Measurements from ENCODE around the gene TMEM80.
"Not testable (repeated sequence)": the region's sequence is repeated elsewhere in the genome, so short reads cannot be mapped to it uniquely, and the experiment has no call there.

The TMEM80 gene

GRCh38 chr11:679271-680207 is 16.1 kb upstream of the TMEM80 start:
- no peak for DNase-seq

GRCh38 chr11:680476-680875 is 15.1 kb upstream of the TMEM80 start:
- no peak for DNase-seq

- DNase-seq, result no peak
Measured at GRCh38 chr11:680970-681369, 14.6 kb upstream of the TMEM80 start.

- DNase-seq, result no peak
Measured at GRCh38 chr11:686451-687243, 9.0 kb upstream of the TMEM80 start.

GRCh38 chr11:687751-688150 is 7.9 kb upstream of the TMEM80 start:
- no peak for DNase-seq

- no peak for DNase-seq
Measured at GRCh38 chr11:688681-689080, 6.9 kb upstream of the TMEM80 start.

GRCh38 chr11:689625-690024 is 6.0 kb upstream of the TMEM80 start:
- DNase-seq, result no peak

- not testable (repeated sequence) for DNase-seq
Measured at GRCh38 chr11:690244-690643, 5.4 kb upstream of the TMEM80 start.

- DNase-seq, result no peak
Measured at GRCh38 chr11:690738-691633, 4.6 kb upstream of the TMEM80 start.

- DNase-seq, result no peak
Measured at GRCh38 chr11:691710-692590, 3.7 kb upstream of the TMEM80 start.

GRCh38 chr11:692824-693414 is 2.7 kb upstream of the TMEM80 start:
- DNase-seq, result no peak

GRCh38 chr11:693415-693831 is 2.2 kb upstream of the TMEM80 start:
- DNase-seq, result no peak

- DNase-seq, result no peak
Measured at GRCh38 chr11:693887-694562, 1.6 kb upstream of the TMEM80 start.

GRCh38 chr11:694563-695287 is 891 bp upstream of the TMEM80 start, which contains the start of gene DEAF1:
Gene DEAF1 (minus strand): TSS chr11:695222. CDS start chr11:695047, 175 bp downstream.
- DNase-seq, result no peak

- peak; percentile 100 for DNase-seq
Measured at GRCh38 chr11:695288-695537, 403 bp upstream of the TMEM80 start.

- DNase-seq, result no peak
Measured at GRCh38 chr11:696955-697491, 1.4 kb downstream of the TMEM80 start.

GRCh38 chr11:697811-698311 is 2.2 kb downstream of the TMEM80 start:
- DNase-seq, result no peak

- DNase-seq, result no peak
Measured at GRCh38 chr11:698493-699115, 3.0 kb downstream of the TMEM80 start.

- DNase-seq, result no peak
Measured at GRCh38 chr11:699116-699508, 3.5 kb downstream of the TMEM80 start.

Measured in right kidney (tissue), 1 donor.